ENCODE measurements around the gene LGALS8. TPM values are rescaled to one million over a fixed set of nuclear protein-coding genes. Genes with fewer than 3 reads are reported as not detected.

The LGALS8 gene
- total RNA-seq, 2 donors from 2014 or later, result 58.9 to 83.4 TPM

- DNase-seq (no peak), ATAC-seq (no peak)
- Histone ChIP-seq H3K27ac (no peak overlapping the region), H3K36me3 (replicated peaks in 1 of 2; ENCODE audit: insufficient read depth in 1 of 2, low read depth in 2 of 2) (peaks cover 4 to 22% of the 10 kb centered on the region in 2 donors), H3K9me3 (no peaks in the 10 kb centered on the region), H3K4me1 (peaks cover 16% of the 10 kb centered on the region), H3K4me3 (no peak overlapping the region), H3K27me3 (no peaks in the 10 kb centered on the region)
- no peak for TF ChIP-seq CTCF (IDR thresholded peaks at IDR 0.05)
- TF ChIP-seq POLR2A (IDR thresholded peaks at IDR 0.05), result no peak
- 91 to 100% methylated on average over 1 of the region's 1 CpG for WGBS, 2 donors
- intact Hi-C loops (cut with DNase I), result loop anchor here (10.0 kb wide), 1 partner anchor 430 kb away; no protein-coding TSS in a partner anchor
Observed at GRCh38 chr1:236535190-236535589, 11.4 kb downstream of the LGALS8 start.

GRCh38 chr1:236535662-236536161, 11.9 kb downstream of the LGALS8 start:
- H3K9me3 ChIP-seq, result no peaks in the 10 kb centered on the region
- intact Hi-C loops (cut with DNase I), result loop anchor here (10.0 kb wide), 1 partner anchor 431 kb away; no protein-coding TSS in a partner anchor
- TF ChIP-seq CTCF (IDR thresholded peaks at IDR 0.05), result no peak
- no peak for TF ChIP-seq POLR2A (IDR thresholded peaks at IDR 0.05)
- H3K27ac ChIP-seq, result no peak overlapping the region
- no peak for ATAC-seq
- peaks cover 16% of the 10 kb centered on the region for H3K4me1 ChIP-seq
- H3K36me3 ChIP-seq (replicated peaks in 1 of 2; ENCODE audit: insufficient read depth in 1 of 2, low read depth in 2 of 2), result peaks cover 8 to 26% of the 10 kb centered on the region in 2 donors
- no peak overlapping the region for H3K4me3 ChIP-seq
- no peak for DNase-seq
- H3K27me3 ChIP-seq, result no peaks in the 10 kb centered on the region
- 93 to 96% methylated on average over 6 of the region's 6 CpGs for WGBS, 2 donors

- Histone ChIP-seq H3K36me3 (replicated peaks in 1 of 2; ENCODE audit: insufficient read depth in 1 of 2, low read depth in 2 of 2) (peaks cover 8 to 31% of the 10 kb centered on the region in 2 donors), H3K27me3 (no peaks in the 10 kb centered on the region), H3K4me3 (no peak overlapping the region), H3K27ac (no peak overlapping the region), H3K9me3 (no peaks in the 10 kb centered on the region), H3K4me1 (peaks cover 14% of the 10 kb centered on the region)
- intact Hi-C loops (cut with DNase I), result loop anchor here (10.0 kb wide), 1 partner anchor 432 kb away; no protein-coding TSS in a partner anchor
- ATAC-seq (no peak), DNase-seq (peak; percentile 43 to 59 (median 52))
- TF ChIP-seq CTCF (IDR thresholded peaks at IDR 0.05) (no peak), POLR2A (IDR thresholded peaks at IDR 0.05) (no peak)
- WGBS, 2 donors, result 48 to 54% methylated on average over 5 of the region's 5 CpGs
Observed at GRCh38 chr1:236536540-236536939, 12.8 kb downstream of the LGALS8 start.

GRCh38 chr1:236540813-236541465, 17.2 kb downstream of the LGALS8 start:
- H3K4me1 ChIP-seq, result peaks cover 4% of the 10 kb centered on the region
- intact Hi-C loops (cut with DNase I), result loop anchor here (10.0 kb wide), 1 partner anchor 54 kb away; no protein-coding TSS in a partner anchor
- peaks cover 8 to 53% of the 10 kb centered on the region in 2 donors for H3K36me3 ChIP-seq (replicated peaks in 1 of 2; ENCODE audit: insufficient read depth in 1 of 2, low read depth in 2 of 2)
- H3K4me3 ChIP-seq, result no peak overlapping the region
- ATAC-seq (no peak), DNase-seq (no peak)
- H3K27ac ChIP-seq, result no peak overlapping the region
- H3K9me3 ChIP-seq, result no peaks in the 10 kb centered on the region
- H3K27me3 ChIP-seq, result no peaks in the 10 kb centered on the region
- no peak for TF ChIP-seq POLR2A (IDR thresholded peaks at IDR 0.05)
- 74 to 79% methylated on average over 4 of the region's 4 CpGs for WGBS, 2 donors

- intact Hi-C loops (cut with DNase I), result loop anchor here (10.0 kb wide), 1 partner anchor 53 kb away; no protein-coding TSS in a partner anchor
- Histone ChIP-seq H3K27ac (no peak overlapping the region), H3K9me3 (no peaks in the 10 kb centered on the region), H3K4me1 (peaks cover under 1% of the 10 kb centered on the region), H3K4me3 (no peak overlapping the region), H3K36me3 (replicated peaks in 1 of 2; ENCODE audit: insufficient read depth in 1 of 2, low read depth in 2 of 2) (peaks cover 8 to 58% of the 10 kb centered on the region in 2 donors), H3K27me3 (no peaks in the 10 kb centered on the region)
- WGBS, 2 donors, result 91 to 96% methylated on average over 4 of the region's 4 CpGs
- TF ChIP-seq POLR2A (IDR thresholded peaks at IDR 0.05), result no peak
- no peak for TF ChIP-seq CTCF (IDR thresholded peaks at IDR 0.05)
- ATAC-seq (no peak), DNase-seq (no peak)
Observed at GRCh38 chr1:236541710-236542109, 17.9 kb downstream of the LGALS8 start.

Data from body of pancreas (tissue), 4 donors.